Activated naive CD4-positive, alpha-beta T cell treated with anti-CD3 and anti-CD28 coated beads for 36 hours (primary cell): ENCODE results near the gene DIPK1A. TPM values are rescaled to one million over a fixed set of nuclear protein-coding genes. Genes with fewer than 3 reads are reported as not detected.
A peak's percentile ranks its signal among the peaks of the same experiment; 100 is the strongest.

Source experiments
- CTCF ChIA-PET: fragments of 350-600 bp; sonication (Branson Sonifier 250); formaldehyde crosslinking; loops from one replicate; lab custom pipeline; 2021; ENCODE audit warnings: antibody characterized with exemption; lab: Charles Lee
- DNase-seq: peaks from one replicate; pipeline ENCODE4 v3.0.0-alpha.2; 2020
- H3K27ac Mint-ChIP-seq: one replicate; pipeline ENCODE4 v1.8.0; 2021; ENCODE audit warnings: mild to moderate bottlenecking, mixed read lengths
- H3K27me3 Mint-ChIP-seq: one replicate; pipeline ENCODE4 v1.8.0; 2021; ENCODE audit warnings: low read depth, mixed read lengths
- H3K36me3 Mint-ChIP-seq: one replicate; pipeline ENCODE4 v1.8.0; 2021; ENCODE audit warnings: low read depth, mixed read lengths
- H3K4me1 Mint-ChIP-seq: one replicate; pipeline ENCODE4 v1.8.0; 2021; ENCODE audit warnings: low read depth, mixed read lengths
- H3K4me3 Mint-ChIP-seq: one replicate; pipeline ENCODE4 v1.8.0; 2021; ENCODE audit warnings: mild to moderate bottlenecking, moderate library complexity, mixed read lengths
- H3K9me3 Mint-ChIP-seq: one replicate; pipeline ENCODE4 v1.8.0; 2021; ENCODE audit warnings: mixed read lengths
- intact Hi-C: fragments of 100-400 bp; cut with micrococcal nuclease; formaldehyde crosslinking; loops from one replicate; pipeline ENCODE4 v1.15.1; 2023
- total RNA-seq, 2 experiments: library from RNA; stranded (reverse); gene quantifications; one replicate each; pipeline ENCODE4 v1.2.3, GENCODE V29; 2021

DIPK1A gene
- total RNA-seq, 2 experiments from 2014 or later, result 4.5 to 5.0 TPM

DNA sequence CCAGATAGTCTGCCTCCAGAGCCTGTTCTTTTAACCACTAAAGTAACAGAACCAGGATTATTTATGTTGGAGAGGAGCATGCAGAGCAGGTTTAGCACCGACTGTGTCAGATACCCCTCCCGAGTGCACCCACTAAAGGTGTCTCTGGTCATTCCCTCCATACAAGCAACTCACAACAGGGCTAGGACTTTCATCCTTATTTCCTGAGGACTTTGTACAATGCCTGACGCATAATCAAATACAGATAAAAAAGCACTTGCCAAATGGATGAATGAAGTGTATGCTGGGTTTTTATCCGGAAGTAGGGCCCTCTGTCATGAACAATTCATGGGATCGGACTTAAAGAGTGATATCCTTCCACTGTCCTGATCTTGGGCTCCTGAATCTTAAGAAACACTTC lies 103.4 kb downstream of the DIPK1A start:
- H3K36me3 Mint-ChIP-seq, result peaks cover 3% of the 10 kb centered on the region
- CTCF ChIA-PET, result interaction anchor here (0.5 to 7.9 kb wide), 23 partner anchors 11 to 863 kb away, joined by 3 to 136 read pairs (median 11); partner anchors contain the start of genes DIPK1A and RPL5
- no peak for DNase-seq
- H3K9me3 Mint-ChIP-seq, result no peaks in the 10 kb centered on the region
- no peak overlapping the region for H3K4me3 Mint-ChIP-seq
- intact Hi-C loops, result loop anchor here (5.0 kb wide), 1 partner anchor 319 kb away; no protein-coding TSS in a partner anchor
- no peak overlapping the region for H3K27ac Mint-ChIP-seq
- no peaks in the 10 kb centered on the region for H3K27me3 Mint-ChIP-seq
- H3K4me1 Mint-ChIP-seq, result peaks cover 19% of the 10 kb centered on the region

DNA sequence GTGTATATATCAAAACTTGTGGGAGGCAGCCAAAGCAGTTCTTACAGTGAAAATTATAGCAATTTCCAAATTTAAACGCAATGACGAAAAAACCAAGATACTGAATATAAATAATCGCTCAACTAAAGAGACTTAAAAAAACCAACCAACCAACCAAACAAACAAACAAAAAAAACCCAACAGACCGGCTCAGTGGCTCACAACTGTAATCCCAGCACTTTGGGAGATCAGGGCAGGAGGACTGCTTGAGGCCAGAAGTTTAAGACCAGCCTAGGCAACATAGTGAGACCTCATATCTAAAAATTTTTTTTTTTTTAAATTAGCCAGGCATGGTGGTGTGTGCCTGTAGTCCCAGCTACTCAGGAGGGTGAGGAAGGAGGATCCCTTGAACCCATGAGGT lies 106.0 kb downstream of the DIPK1A start:
- peaks cover 29% of the 10 kb centered on the region for H3K4me1 Mint-ChIP-seq
- H3K36me3 Mint-ChIP-seq, result peaks cover 3% of the 10 kb centered on the region
- no peaks in the 10 kb centered on the region for H3K27me3 Mint-ChIP-seq
- CTCF ChIA-PET, result interaction anchor here (1.4 to 5.1 kb wide), 5 partner anchors 47 to 207 kb away, joined by 3 to 124 read pairs (median 6); partner anchors contain the start of gene DIPK1A
- DNase-seq, result no peak
- H3K4me3 Mint-ChIP-seq, result no peak overlapping the region
- H3K9me3 Mint-ChIP-seq, result no peaks in the 10 kb centered on the region
- no peak overlapping the region for H3K27ac Mint-ChIP-seq
- intact Hi-C loops, result loop anchor here (5.0 kb wide), 1 partner anchor 322 kb away; no protein-coding TSS in a partner anchor

DNA sequence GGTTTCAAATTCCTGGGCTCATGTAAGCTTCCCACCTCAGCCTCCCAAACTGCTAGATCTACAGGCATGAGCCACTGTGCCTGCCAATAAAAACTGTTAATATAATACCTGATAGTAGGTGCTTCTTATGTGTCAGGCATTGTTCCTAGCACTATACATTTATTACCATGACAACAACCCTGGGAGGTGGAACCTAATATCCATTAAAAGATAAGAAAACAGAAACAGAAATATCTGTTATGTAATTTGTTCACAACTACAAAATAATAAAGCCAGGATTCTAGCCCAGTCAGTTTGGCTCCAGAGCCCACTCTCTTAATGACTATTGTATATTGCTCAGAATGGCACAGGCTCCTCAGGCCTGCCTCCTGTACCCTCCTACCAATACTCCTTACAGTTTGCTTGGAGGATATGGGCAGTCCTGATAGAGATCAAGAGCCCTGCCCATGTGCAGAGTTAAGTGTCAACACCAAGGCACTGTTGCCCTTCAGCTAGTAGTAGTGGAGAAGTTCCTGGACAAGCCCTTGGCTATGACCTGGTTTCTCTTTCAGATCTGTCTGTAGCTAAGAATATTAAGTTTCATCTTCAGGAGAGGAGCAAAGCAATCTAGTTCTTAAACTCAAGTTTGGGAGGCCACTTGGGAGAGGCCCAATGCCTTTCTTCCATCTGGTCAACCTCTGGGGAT lies 107.0 kb downstream of the DIPK1A start:
- CTCF ChIA-PET, result interaction anchor here (0.8 to 2.1 kb wide), 3 partner anchors 107 to 140 kb away, joined by 3 to 12 read pairs (median 3); partner anchors contain the start of gene DIPK1A
- H3K27ac Mint-ChIP-seq, result no peak overlapping the region
- H3K9me3 Mint-ChIP-seq, result no peaks in the 10 kb centered on the region

DNA sequence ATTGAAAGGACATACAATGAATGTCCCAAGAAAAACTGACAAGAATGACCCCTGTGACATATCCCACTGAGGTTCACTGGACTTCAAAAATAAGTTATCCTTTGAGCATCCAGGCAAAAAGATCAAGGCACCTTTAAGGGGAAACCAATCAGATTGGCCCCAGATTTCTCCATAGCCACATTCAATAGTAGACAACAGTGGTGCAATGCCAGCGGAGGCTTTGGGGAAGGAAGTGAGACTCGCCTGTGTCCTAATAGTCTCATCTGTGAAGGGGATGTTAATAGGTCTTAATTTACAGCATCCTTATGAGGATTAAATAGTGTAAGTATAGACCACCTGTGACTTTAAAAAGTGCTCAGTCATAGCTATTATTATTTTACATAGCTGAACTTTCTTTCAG lies 108.0 kb downstream of the DIPK1A start:
- no peak for DNase-seq
- intact Hi-C loops, result no loop called here
- Mint-ChIP-seq H3K4me3 (no peak overlapping the region), H3K27me3 (no peaks in the 10 kb centered on the region), H3K27ac (no peak overlapping the region), H3K4me1 (peaks cover 17% of the 10 kb centered on the region), H3K9me3 (no peaks in the 10 kb centered on the region), H3K36me3 (peaks cover 4% of the 10 kb centered on the region)
- CTCF ChIA-PET, result interaction anchor here (1.4 to 2.1 kb wide), 2 partner anchors 35 to 141 kb away, joined by 4 to 12 read pairs; no protein-coding TSS in a partner anchor

More for the DNA sequence above, 107.0 kb downstream of the DIPK1A start:
- DNase-seq, result no peak
- peaks cover 25% of the 10 kb centered on the region for H3K4me1 Mint-ChIP-seq
- H3K4me3 Mint-ChIP-seq, result no peak overlapping the region
- intact Hi-C loops, result no loop called here
- H3K36me3 Mint-ChIP-seq, result peaks cover 4% of the 10 kb centered on the region
- no peaks in the 10 kb centered on the region for H3K27me3 Mint-ChIP-seq

DNA sequence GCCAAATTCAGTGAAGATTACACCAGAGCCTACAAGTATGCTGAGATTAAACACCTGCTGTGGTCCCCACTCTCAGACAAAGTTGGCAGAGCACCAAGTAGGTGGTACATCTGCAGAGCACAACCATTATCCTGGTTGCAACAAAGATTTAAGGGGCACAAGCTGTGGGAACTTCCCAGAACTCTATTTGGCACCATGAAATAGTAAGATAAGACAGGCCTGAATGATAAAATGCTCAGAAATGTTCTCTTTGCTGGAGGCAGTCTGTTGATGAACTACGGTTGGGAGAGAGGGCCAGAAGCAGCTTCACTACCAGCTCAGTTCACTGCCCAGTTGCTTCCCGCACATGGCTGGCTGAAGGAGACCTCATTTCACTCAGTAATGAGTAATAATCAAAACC lies 109.5 kb downstream of the DIPK1A start:
- H3K27me3 Mint-ChIP-seq, result no peaks in the 10 kb centered on the region
- no peak for DNase-seq
- no peak overlapping the region for H3K4me3 Mint-ChIP-seq
- CTCF ChIA-PET, result interaction anchor here (1.0 to 1.4 kb wide), 3 partner anchors 33 to 147 kb away, joined by 3 to 5 read pairs (median 4); no protein-coding TSS in a partner anchor
- H3K4me1 Mint-ChIP-seq, result peaks cover 17% of the 10 kb centered on the region
- H3K9me3 Mint-ChIP-seq, result no peaks in the 10 kb centered on the region
- no peak overlapping the region for H3K27ac Mint-ChIP-seq
- intact Hi-C loops, result no loop called here
- H3K36me3 Mint-ChIP-seq, result peaks cover 4% of the 10 kb centered on the region

DNA sequence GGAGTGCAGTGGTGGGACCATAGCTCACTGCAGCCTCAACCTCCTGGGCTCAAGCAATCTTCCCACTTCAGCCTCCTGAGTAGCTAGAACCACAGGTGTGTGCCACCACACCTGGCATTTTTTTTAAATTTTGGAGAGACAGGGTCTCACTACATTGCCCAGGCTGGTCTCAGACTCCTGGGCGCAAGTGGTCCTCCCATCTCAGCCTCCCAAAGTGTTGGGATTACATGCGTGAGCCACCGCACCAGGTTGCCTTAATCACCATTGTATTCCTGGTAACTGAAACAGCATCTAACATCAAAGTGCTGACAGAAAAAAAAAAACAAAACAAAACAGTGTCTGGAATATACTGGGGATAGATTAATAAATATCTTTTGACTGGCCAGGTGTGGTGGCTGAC lies 111.2 kb downstream of the DIPK1A start:
- Mint-ChIP-seq H3K27me3 (no peaks in the 10 kb centered on the region), H3K9me3 (no peaks in the 10 kb centered on the region), H3K27ac (no peak overlapping the region), H3K36me3 (peaks cover 9% of the 10 kb centered on the region), H3K4me3 (no peak overlapping the region), H3K4me1 (peaks cover 17% of the 10 kb centered on the region)
- CTCF ChIA-PET, result interaction anchor here (0.6 to 3.9 kb wide), 4 partner anchors 63 to 144 kb away, joined by 3 to 16 read pairs (median 3); no protein-coding TSS in a partner anchor
- intact Hi-C loops, result no loop called here
- DNase-seq, result no peak

DNA sequence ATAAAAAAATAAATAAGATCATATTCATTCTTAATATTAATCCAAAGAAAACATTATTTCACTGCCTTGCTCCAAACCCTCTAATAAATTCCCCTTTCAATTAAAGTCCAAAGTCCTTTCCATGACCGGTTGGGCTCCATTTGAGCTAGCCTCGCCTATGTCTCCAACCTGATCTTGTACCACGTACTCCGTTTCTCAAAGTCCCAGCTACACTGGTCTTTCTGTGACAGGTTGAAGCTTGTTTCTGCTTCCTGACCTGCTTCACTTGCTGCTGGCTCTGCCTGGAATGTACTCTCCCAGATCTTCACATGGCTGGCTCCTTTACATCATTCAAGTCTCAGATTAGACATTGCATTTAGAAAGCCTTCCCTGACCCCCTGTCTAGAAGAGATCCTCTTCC lies 113.1 kb downstream of the DIPK1A start:
- peaks cover 9% of the 10 kb centered on the region for H3K4me1 Mint-ChIP-seq
- CTCF ChIA-PET, result interaction anchor here (1.1 to 3.9 kb wide), 4 partner anchors 16 to 146 kb away, joined by 3 to 16 read pairs (median 6); partner anchors contain the start of gene RPL5
- DNase-seq, result no peak
- peaks cover 19% of the 10 kb centered on the region for H3K36me3 Mint-ChIP-seq
- intact Hi-C loops, result no loop called here
- no peak overlapping the region for H3K27ac Mint-ChIP-seq
- H3K4me3 Mint-ChIP-seq, result no peak overlapping the region
- no peaks in the 10 kb centered on the region for H3K27me3 Mint-ChIP-seq
- H3K9me3 Mint-ChIP-seq, result no peaks in the 10 kb centered on the region

DNA sequence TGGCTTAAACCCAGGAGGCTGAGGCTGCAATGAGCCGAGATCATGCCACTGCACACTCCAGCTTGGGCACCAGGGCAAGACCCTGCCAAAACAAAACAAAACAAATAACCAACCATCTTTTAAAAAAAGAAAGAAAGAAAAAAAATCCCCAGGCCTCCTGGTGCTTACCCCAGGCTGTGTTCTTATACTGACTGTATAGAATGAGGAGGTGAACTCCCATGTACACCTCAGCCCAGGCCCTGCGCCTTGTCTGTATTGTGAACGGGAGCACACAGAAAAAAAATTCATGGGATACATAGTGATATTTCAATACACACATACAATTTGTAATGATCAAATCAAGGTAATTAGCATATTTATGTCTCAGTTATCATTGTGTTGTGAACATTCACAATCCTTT lies 115.4 kb downstream of the DIPK1A start:
- CTCF ChIA-PET, result interaction anchor here (0.8 kb wide), 1 partner anchor 14 kb away, joined by 3 read pairs; the partner anchor contains the start of gene RPL5
- H3K36me3 Mint-ChIP-seq, result peaks cover 31% of the 10 kb centered on the region
- no peak overlapping the region for H3K27ac Mint-ChIP-seq
- H3K4me3 Mint-ChIP-seq, result no peak overlapping the region
- intact Hi-C loops, result no loop called here
- peaks cover 2% of the 10 kb centered on the region for H3K4me1 Mint-ChIP-seq
- H3K27me3 Mint-ChIP-seq, result no peaks in the 10 kb centered on the region
- H3K9me3 Mint-ChIP-seq, result no peaks in the 10 kb centered on the region
- DNase-seq, result no peak

DNA sequence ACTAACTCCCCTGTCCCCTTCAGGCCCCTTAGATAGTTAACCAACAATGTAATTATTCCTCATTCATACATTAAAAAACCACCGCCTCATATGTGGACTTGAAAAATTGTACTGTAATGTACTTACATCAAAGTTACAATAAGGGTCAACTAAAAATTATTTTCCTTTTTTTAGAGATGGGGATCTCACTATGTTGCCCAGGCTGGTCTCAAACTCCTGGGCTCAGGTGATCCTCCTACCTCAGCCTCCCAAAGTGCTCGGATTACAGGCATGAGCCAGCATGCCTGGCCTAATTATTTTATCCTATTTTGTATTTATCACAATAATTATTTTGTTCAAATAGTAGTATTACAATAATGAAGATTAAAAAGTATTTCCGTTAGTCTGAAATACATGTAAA lies 116.8 kb downstream of the DIPK1A start:
- CTCF ChIA-PET, result no interaction called here
- DNase-seq, result no peak
- Mint-ChIP-seq H3K27ac (no peak overlapping the region), H3K27me3 (no peaks in the 10 kb centered on the region), H3K4me3 (no peak overlapping the region), H3K4me1 (peaks cover 10% of the 10 kb centered on the region), H3K9me3 (no peaks in the 10 kb centered on the region), H3K36me3 (peaks cover 42% of the 10 kb centered on the region)
- intact Hi-C loops, result no loop called here

DNA sequence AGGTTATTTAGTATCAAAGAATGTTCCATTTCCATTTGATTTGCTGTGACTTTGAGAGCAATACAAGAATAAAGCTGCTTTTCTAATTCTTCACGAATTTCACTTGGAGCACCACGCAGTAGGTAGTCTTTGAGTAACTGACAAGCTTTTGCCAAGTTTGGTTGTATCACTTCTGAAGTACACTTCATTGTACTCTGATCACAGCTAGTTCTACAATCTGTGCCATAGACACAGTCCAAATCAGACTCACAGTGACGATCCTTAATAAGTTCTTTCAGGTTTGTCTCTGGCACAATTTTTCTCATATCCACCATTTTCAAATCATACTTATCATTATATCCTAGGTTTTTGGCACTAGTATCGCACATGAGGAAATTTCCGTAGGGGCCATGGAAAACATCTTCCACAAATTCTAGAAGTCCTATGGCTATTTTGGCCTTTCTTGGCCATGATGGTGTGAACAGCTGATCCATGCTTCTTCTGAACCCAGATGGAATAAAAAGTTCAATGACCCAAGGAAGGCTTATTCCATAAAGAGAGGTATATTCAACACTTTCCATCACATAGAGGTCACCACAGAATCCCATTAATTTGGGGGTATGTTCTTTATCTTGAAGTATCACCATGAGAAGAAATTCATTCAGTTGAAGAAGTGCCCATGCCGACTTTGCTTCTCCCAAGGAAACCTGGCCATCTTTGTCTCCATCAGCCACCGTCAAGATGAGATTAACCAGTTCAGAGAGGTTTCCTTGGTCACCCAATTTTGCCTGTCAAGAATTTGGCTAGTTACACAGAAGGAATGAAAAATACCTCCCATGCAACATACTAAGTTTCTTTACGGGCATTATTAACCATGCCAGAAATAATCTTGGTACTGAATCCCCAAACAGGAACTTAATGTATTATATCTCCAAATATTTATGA lies 117.6 kb downstream of the DIPK1A start:
- Mint-ChIP-seq H3K27me3 (no peaks in the 10 kb centered on the region), H3K9me3 (no peaks in the 10 kb centered on the region), H3K4me1 (peaks cover 16% of the 10 kb centered on the region), H3K27ac (no peak overlapping the region), H3K4me3 (no peak overlapping the region), H3K36me3 (peaks cover 48% of the 10 kb centered on the region)
- CTCF ChIA-PET, result interaction anchor here (0.6 to 2.6 kb wide), 4 partner anchors 11 to 530 kb away, joined by 3 to 10 read pairs (median 4); partner anchors contain the start of gene RPL5
- intact Hi-C loops, result loop anchor here (1.0 kb wide), 1 partner anchor 11 kb away; the partner anchor contains the start of gene RPL5
- no peak for DNase-seq

DNA sequence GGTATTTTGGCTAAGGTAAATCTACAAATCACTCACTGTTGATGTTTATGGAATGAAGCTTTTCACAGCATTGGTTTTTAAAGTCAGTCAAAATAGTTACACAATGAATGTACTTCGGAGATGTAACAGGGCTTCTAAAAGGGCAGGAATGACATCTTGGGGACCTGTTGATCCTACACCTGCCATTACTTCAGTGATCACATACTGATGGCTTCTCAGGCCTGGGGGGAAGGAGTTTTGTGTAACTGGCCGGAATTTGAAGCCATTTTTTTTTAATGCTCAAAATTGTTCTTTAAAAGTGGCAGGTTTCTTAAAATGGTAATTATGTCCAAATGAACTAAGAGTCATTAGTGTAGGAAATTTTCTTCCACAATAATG lies 118.2 kb downstream of the DIPK1A start:
- Mint-ChIP-seq H3K9me3 (no peaks in the 10 kb centered on the region), H3K27me3 (no peaks in the 10 kb centered on the region), H3K4me1 (peaks cover 23% of the 10 kb centered on the region), H3K4me3 (no peak overlapping the region), H3K36me3 (peaks cover 55% of the 10 kb centered on the region), H3K27ac (peak overlapping the region; percentile 71)
- no peak for DNase-seq
- intact Hi-C loops, result loop anchor here (1.0 kb wide), 1 partner anchor 11 kb away; the partner anchor contains the start of gene RPL5
- CTCF ChIA-PET, result interaction anchor here (0.6 to 2.6 kb wide), 4 partner anchors 11 to 529 kb away, joined by 3 to 10 read pairs (median 4); partner anchors contain the start of gene RPL5
